ENCODE results near the gene PITPNC1. TPM values are rescaled to one million over a fixed set of nuclear protein-coding genes. Genes with fewer than 3 reads are reported as not detected.
"Not testable (repeated sequence)": the region's sequence is repeated elsewhere in the genome, so short reads cannot be mapped to it uniquely, and the experiment has no call there.

The PITPNC1 gene
- total and polyA plus RNA-seq, 8 donors, result 9.7 to 21.9 (median 11.3) TPM

DNA sequence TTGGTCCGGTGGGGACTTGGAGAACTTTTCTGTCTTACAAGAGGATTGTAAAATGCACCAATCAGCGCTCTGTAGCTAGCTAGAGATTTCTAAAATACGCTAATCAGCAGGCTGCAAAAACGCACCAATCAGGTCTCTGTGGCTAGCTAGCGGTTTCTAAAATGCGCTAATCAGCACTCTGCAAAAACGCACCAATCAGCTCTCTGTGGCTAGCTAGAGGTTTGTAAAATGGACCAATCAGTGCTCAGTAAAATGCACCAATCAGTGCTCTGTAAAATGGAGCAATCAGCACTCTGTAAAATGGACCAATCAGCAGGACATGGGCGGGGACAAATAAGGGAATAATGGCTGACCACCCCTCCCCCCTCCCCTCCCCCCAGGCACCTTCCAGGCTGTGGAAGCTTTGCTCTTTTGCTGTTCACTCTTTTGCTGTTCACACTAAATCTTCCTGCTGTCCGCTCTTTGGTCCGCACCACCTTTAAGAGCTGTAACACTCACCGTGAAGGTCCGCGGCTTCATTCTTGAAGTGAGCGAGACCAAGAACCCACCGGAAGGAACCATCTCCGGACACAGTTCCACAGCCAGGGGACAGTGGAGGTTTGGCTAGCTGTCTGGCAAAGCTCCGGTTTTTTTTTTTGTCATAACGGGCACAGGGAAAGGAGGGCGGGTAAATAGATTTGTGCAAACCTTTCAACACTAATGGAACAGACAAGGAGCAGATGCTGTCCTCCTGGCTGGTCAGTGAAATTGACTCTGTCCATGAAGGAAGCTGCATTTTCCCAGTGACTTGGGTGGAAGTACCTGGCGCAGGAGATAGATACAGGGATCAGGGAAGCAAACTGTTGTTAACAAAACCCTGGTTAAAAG, 8.3 kb downstream of the PITPNC1 start:
- Histone ChIP-seq H3K4me3 (no peak overlapping the region), H3K9me3 (no peaks in the 10 kb centered on the region), H3K27ac (no peak overlapping the region), H3K4me1 (peaks cover 0 to 8% of the 10 kb centered on the region in 2 donors), H3K36me3 (no peaks in the 10 kb centered on the region), H3K27me3 (no peaks in the 10 kb centered on the region)
- TF ChIP-seq, protein P1, sequence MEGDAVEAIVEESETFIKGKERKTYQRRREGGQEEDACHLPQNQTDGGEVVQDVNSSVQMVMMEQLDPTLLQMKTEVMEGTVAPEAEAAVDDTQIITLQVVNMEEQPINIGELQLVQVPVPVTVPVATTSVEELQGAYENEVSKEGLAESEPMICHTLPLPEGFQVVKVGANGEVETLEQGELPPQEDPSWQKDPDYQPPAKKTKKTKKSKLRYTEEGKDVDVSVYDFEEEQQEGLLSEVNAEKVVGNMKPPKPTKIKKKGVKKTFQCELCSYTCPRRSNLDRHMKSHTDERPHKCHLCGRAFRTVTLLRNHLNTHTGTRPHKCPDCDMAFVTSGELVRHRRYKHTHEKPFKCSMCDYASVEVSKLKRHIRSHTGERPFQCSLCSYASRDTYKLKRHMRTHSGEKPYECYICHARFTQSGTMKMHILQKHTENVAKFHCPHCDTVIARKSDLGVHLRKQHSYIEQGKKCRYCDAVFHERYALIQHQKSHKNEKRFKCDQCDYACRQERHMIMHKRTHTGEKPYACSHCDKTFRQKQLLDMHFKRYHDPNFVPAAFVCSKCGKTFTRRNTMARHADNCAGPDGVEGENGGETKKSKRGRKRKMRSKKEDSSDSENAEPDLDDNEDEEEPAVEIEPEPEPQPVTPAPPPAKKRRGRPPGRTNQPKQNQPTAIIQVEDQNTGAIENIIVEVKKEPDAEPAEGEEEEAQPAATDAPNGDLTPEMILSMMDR (IDR thresholded peaks at IDR 0.05), result no peak
- no peak for DNase-seq
- no peak for ATAC-seq
- intact Hi-C loops (cut with DNase I), result loop anchor here in 1 of 2 donors (5.0 kb wide), 1 partner anchor 92 kb away; no protein-coding TSS in a partner anchor

DNA sequence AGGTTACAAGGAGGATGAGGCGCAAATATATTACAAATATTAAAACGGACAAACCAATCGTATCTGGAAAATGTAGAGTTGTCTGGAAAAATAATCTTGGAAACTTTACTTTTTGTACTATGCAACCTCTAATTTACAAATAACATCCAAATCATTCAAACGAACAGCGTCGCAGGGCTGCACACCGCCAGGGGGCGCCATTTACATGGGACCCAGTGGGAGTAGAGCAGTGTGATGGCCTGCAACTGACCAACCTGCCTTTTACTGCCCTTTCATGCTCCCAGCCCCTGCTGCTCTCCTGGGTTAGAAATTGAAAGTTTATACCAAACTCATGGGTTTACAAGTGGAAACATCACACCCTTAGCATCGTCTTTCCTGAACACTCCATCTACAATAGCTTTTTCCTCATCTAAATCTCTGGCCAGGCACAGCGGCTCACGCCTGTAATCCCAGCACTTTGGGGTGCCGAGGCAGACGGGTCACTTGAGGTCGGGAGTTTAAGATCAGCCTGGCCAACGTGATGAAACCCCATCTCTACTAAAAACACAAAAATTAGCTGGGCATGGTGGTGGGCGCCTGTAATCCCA, 10.0 kb downstream of the PITPNC1 start:
- H3K4me3 ChIP-seq, result no peak overlapping the region
- H3K4me1 ChIP-seq, result peaks cover 0 to 22% of the 10 kb centered on the region in 2 donors
- TF ChIP-seq, protein P1 (IDR thresholded peaks at IDR 0.05), result peak; percentile 60 to 66
- H3K27me3 ChIP-seq, result no peaks in the 10 kb centered on the region
- ATAC-seq (peak; percentile 77), DNase-seq (peak in 2 of 4 donors; percentile 59 to 87)
- intact Hi-C loops (cut with DNase I), result loop anchor here in 1 of 2 donors (5.0 kb wide), 1 partner anchor 90 kb away; no protein-coding TSS in a partner anchor
- H3K9me3 ChIP-seq, result no peaks in the 10 kb centered on the region
- no peak overlapping the region for H3K27ac ChIP-seq
- H3K36me3 ChIP-seq, result no peaks in the 10 kb centered on the region

DNA sequence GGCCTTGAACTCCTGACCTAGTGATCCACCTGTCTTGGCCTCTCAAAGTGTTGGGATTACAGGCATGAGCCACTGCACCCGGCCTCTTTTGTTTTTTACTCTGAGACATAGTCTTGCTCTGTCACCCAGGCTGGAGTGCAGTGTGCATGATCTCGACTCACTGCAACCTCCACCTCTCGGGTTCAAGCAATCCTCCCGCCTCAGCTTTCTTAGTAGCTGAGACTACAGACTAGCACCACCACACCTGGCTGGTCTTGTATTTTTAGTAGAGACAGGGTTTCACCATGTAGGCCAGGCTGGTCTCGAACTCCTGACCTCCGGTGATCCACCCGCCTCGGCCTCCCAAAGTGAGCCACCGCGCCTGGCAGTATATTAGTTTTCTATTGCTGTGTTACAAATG, 11.5 kb downstream of the PITPNC1 start:
- ATAC-seq, DNase-seq, H3K4me3 ChIP-seq, H3K27me3 ChIP-seq, H3K27ac ChIP-seq, H3K36me3 ChIP-seq, H3K9me3 ChIP-seq: not testable (repeated sequence)
- H3K4me1 ChIP-seq, result peaks cover 0 to 22% of the 10 kb centered on the region in 2 donors
- intact Hi-C loops (cut with DNase I), result loop anchor here in 1 of 2 donors (5.0 kb wide), 1 partner anchor 89 kb away; no protein-coding TSS in a partner anchor

DNA sequence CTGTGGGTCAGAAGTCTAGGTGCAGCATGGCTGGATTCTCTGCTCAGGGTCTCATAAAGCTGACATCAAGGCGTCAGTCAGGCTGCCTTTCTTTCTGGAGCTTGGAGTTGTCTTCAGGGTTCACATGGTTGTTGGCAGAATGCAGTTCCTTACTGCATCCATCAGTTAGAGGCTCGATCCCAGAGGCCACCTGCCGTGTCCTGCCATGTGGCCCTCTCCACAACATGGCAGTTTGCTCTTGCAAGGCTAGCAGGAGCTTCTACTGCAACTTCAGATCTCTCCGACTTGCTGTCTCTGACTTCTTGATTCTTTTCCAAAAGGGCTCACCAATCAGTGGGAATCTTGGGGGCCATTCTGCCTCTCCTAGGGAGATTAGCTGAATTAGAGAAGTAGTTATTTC, 11.9 kb downstream of the PITPNC1 start:
- no peak for ATAC-seq

DNA sequence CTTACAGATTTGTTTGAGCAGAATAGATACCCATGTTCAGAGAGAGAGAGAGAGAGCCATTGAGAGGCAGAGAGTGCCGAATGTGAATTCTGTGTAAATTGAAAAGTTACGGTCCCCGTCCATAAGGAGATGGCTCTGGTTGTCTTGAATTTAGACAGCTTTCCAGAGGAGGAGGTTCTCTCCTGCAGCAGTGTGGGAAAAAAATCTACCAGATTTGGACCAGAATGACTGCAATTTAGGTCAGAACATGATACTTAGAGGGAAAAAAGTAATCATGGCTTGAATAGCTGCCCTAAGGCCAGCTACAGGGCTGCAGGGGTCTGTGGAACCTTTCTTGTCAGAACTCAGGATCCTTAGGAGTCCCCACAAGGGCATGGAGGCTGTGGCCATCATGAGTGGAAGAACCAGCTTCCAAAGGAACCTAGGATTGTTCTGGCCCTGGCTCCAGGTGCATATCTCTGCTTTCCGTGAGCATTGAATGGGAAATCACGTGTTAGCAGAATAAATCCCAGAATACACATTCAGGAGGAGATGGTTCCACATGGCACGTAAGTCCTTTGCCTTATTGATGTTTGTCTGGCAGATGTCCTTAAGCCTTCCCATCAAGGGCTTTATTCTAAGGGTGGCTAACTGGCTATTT, 13.0 kb downstream of the PITPNC1 start:
- peaks cover 0 to 22% of the 10 kb centered on the region in 2 donors for H3K4me1 ChIP-seq
- ATAC-seq, result peak; percentile 19
- DNase-seq, result no peak
- intact Hi-C loops (cut with DNase I), result no loop called here
- TF ChIP-seq, protein P1 (IDR thresholded peaks at IDR 0.05), result no peak
- H3K27ac ChIP-seq, result peak overlapping the region in 1 of 2 donors; percentile 55
- no peak overlapping the region for H3K4me3 ChIP-seq
- H3K36me3 ChIP-seq, result no peaks in the 10 kb centered on the region
- no peaks in the 10 kb centered on the region for H3K27me3 ChIP-seq
- H3K9me3 ChIP-seq, result no peaks in the 10 kb centered on the region

More for the DNA sequence above, 11.9 kb downstream of the PITPNC1 start:
- no peak for DNase-seq
- TF ChIP-seq, protein P1 (IDR thresholded peaks at IDR 0.05), result no peak
- H3K36me3 ChIP-seq, result no peaks in the 10 kb centered on the region
- H3K27me3 ChIP-seq, result no peaks in the 10 kb centered on the region
- H3K4me1 ChIP-seq, result peaks cover 0 to 22% of the 10 kb centered on the region in 2 donors
- no peak overlapping the region for H3K4me3 ChIP-seq
- no peak overlapping the region for H3K27ac ChIP-seq
- intact Hi-C loops (cut with DNase I), result loop anchor here in 1 of 2 donors (5.0 kb wide), 1 partner anchor 88 kb away; no protein-coding TSS in a partner anchor
- H3K9me3 ChIP-seq, result no peaks in the 10 kb centered on the region
